Central memory CD4-positive, alpha-beta T cell (primary cell): ENCODE measurements around the gene NECAP2.
"Not testable (repeated sequence)": the region's sequence is repeated elsewhere in the genome, so short reads cannot be mapped to it uniquely, and the experiment has no call there.

Experiments used
- DNase-seq: peaks from one replicate; pipeline ENCODE4 v3.0.0; 2022

Gene NECAP2

GRCh38 chr1:16461681-16462080 is 21.2 kb downstream of the NECAP2 start:
- DNase-seq = no peak

- no peak for DNase-seq
Observed at GRCh38 chr1:16462773-16463330, 22.3 kb downstream of the NECAP2 start.

GRCh38 chr1:16464917-16465625 is 24.5 kb downstream of the NECAP2 start:
- no peak for DNase-seq

GRCh38 chr1:16468558-16468957 is 28.0 kb downstream of the NECAP2 start:
- DNase-seq = no peak

- DNase-seq = no peak
Observed at GRCh38 chr1:16474166-16474800, 33.8 kb downstream of the NECAP2 start.

GRCh38 chr1:16474891-16475290 is 34.4 kb downstream of the NECAP2 start:
- not testable (repeated sequence) for DNase-seq

- DNase-seq = not testable (repeated sequence)
Observed at GRCh38 chr1:16475771-16476770, 35.5 kb downstream of the NECAP2 start.

- DNase-seq = no peak
Observed at GRCh38 chr1:16478091-16478490, 37.6 kb downstream of the NECAP2 start.

- not testable (repeated sequence) for DNase-seq
Observed at GRCh38 chr1:16483146-16483545, 42.6 kb downstream of the NECAP2 start.

GRCh38 chr1:16483639-16484500 is 43.3 kb downstream of the NECAP2 start:
- DNase-seq = not testable (repeated sequence)

- no peak for DNase-seq
Observed at GRCh38 chr1:16484501-16484835, 43.9 kb downstream of the NECAP2 start.

- DNase-seq = no peak
Observed at GRCh38 chr1:16484931-16485330, 44.4 kb downstream of the NECAP2 start.

- DNase-seq = not testable (repeated sequence)
Observed at GRCh38 chr1:16486316-16486715, 45.8 kb downstream of the NECAP2 start.

GRCh38 chr1:16487011-16487410 is 46.5 kb downstream of the NECAP2 start:
- DNase-seq = not testable (repeated sequence)

GRCh38 chr1:16489195-16489880 is 48.8 kb downstream of the NECAP2 start:
- not testable (repeated sequence) for DNase-seq

- DNase-seq = no peak
Observed at GRCh38 chr1:16491056-16491675, 50.6 kb downstream of the NECAP2 start.

- not testable (repeated sequence) for DNase-seq
Observed at GRCh38 chr1:16492937-16493336, 52.4 kb downstream of the NECAP2 start.

GRCh38 chr1:16493731-16494130 is 53.2 kb downstream of the NECAP2 start:
- not testable (repeated sequence) for DNase-seq

GRCh38 chr1:16497474-16497904 is 57.0 kb downstream of the NECAP2 start:
- not testable (repeated sequence) for DNase-seq

- DNase-seq = not testable (repeated sequence)
Observed at GRCh38 chr1:16498047-16498446, 57.5 kb downstream of the NECAP2 start.
